ENCODE results near the gene CNNM2. TPM values are rescaled to one million over a fixed set of nuclear protein-coding genes. Genes with fewer than 3 reads are reported as not detected.

The CNNM2 gene
- total RNA-seq, 1 experiment from 2014 or later, result 4.1 TPM

- no peak for DNase-seq (ENCODE audit: low spot score)
These were observed 154.8 kb downstream of the CNNM2 start for GRCh38 chr10:103072891-103073290.

- DNase-seq (ENCODE audit: low spot score), result no peak
These were observed 158.9 kb downstream of the CNNM2 start for GRCh38 chr10:103077020-103077419.

GRCh38 chr10:103077491-103078308, 159.6 kb downstream of the CNNM2 start:
- no peak for DNase-seq (ENCODE audit: low spot score)

GRCh38 chr10:103078309-103078615, 160.2 kb downstream of the CNNM2 start:
- DNase-seq (ENCODE audit: low spot score), result no peak

- no peak for DNase-seq (ENCODE audit: low spot score)
These were observed 160.6 kb downstream of the CNNM2 start for GRCh38 chr10:103078676-103079075.

- no peak for DNase-seq (ENCODE audit: low spot score)
These were observed 161.0 kb downstream of the CNNM2 start for GRCh38 chr10:103079100-103079499.

GRCh38 chr10:103079946-103080345, 161.9 kb downstream of the CNNM2 start:
- DNase-seq (ENCODE audit: low spot score), result no peak

GRCh38 chr10:103080891-103081581, 162.9 kb downstream of the CNNM2 start:
- DNase-seq (ENCODE audit: low spot score), result no peak

- no peak for DNase-seq (ENCODE audit: low spot score)
These were observed 164.6 kb downstream of the CNNM2 start for GRCh38 chr10:103082683-103083082.

GRCh38 chr10:103083266-103083976, 165.3 kb downstream of the CNNM2 start:
- DNase-seq (ENCODE audit: low spot score), result no peak

GRCh38 chr10:103083977-103084320, 165.9 kb downstream of the CNNM2 start:
- DNase-seq (ENCODE audit: low spot score), result no peak

- DNase-seq (ENCODE audit: low spot score), result no peak
These were observed 168.2 kb downstream of the CNNM2 start for GRCh38 chr10:103086261-103086660.

GRCh38 chr10:103086799-103087198, 168.7 kb downstream of the CNNM2 start:
- DNase-seq (ENCODE audit: low spot score), result no peak

GRCh38 chr10:103089493-103089892, 171.4 kb downstream of the CNNM2 start:
- DNase-seq (ENCODE audit: low spot score), result no peak

GRCh38 chr10:103090911-103091310, 172.8 kb downstream of the CNNM2 start:
- no peak for DNase-seq (ENCODE audit: low spot score)

- DNase-seq (ENCODE audit: low spot score), result no peak
These were observed 176.9 kb downstream of the CNNM2 start for GRCh38 chr10:103095005-103095404.

- DNase-seq (ENCODE audit: low spot score), result no peak
These were observed 178.0 kb downstream of the CNNM2 start for GRCh38 chr10:103096130-103096529.

GRCh38 chr10:103098240-103098639, 180.1 kb downstream of the CNNM2 start:
- DNase-seq (ENCODE audit: low spot score), result no peak

GRCh38 chr10:103100620-103101019, 182.5 kb downstream of the CNNM2 start:
- no peak for DNase-seq (ENCODE audit: low spot score)

- DNase-seq (ENCODE audit: low spot score), result no peak
These were observed 184.1 kb downstream of the CNNM2 start for GRCh38 chr10:103102195-103102594.

- DNase-seq (ENCODE audit: low spot score), result no peak
These were observed 185.9 kb downstream of the CNNM2 start for GRCh38 chr10:103103989-103104388.

- no peak for DNase-seq (ENCODE audit: low spot score)
These were observed 186.6 kb downstream of the CNNM2 start for GRCh38 chr10:103104721-103105120.

- no peak for DNase-seq (ENCODE audit: low spot score)
These were observed 187.4 kb downstream of the CNNM2 start for GRCh38 chr10:103105462-103105861.

Measured in A172 (cell line).